Stomach (tissue), 4 donors: Measurements from ENCODE around the gene JPH3.

Experiments used
- CTCF ChIP-seq, 7 experiments: fragments of 450-650 bp in 4 of 7; fragments of 200-600 bp in 3 of 7; sonication (generic) in 3 of 7; IDR thresholded peaks; one replicate each; pipeline ENCODE4 v1.5.1; 2016 to 2019; ENCODE audit warnings: antibody characterized with exemption in 7 of 7, control low read depth in 2 of 7, mild to moderate bottlenecking in 1 of 7
- POLR2AphosphoS5 ChIP-seq, 3 donors: sonication (generic); formaldehyde crosslinking; IDR thresholded peaks; one replicate each; pipeline ENCODE4 v1.6.1; 2016; ENCODE audit warnings: antibody characterized with exemption in 3 of 3

GRCh38 chr16:87698241-87698640, 95.9 kb downstream of the JPH3 start:
- TF ChIP-seq POLR2AphosphoS5 (IDR thresholded peaks at IDR 0.05) (no peak), CTCF (IDR thresholded peaks at IDR 0.05) (no peak)
